SK-N-SH (cell line): ENCODE measurements around the gene OBI1. TPM values are rescaled to one million over a fixed set of nuclear protein-coding genes. Genes with fewer than 3 reads are reported as not detected.

Source experiments
- CTCF ChIA-PET: fragments of 300-600, 350-600 bp; formaldehyde crosslinking; extraction: SDS; loops from one replicate; lab custom pipeline; 2021; lab: Yijun Ruan, JAX
- POLR2A ChIA-PET: fragments of 350-600 bp; sonication (Branson Sonifier 250); formaldehyde crosslinking; extraction: SDS; loops from one replicate; lab custom pipeline; 2020; ENCODE audit warnings: antibody characterized with exemption, inconsistent platforms; lab: Yijun Ruan, JAX
- DNase-seq: peaks from one replicate; pipeline ENCODE4 v3.0.0; 2012
- H2AFZ ChIP-seq: fragments of 200-600 bp; sonication (generic); 2 replicates; pipeline ENCODE4 v1.8.1; 2016; ENCODE audit warnings: antibody characterized with exemption, mild to moderate bottlenecking, low read depth
- H3F3A ChIP-seq: fragments of 200-600 bp; sonication (generic); replicated peaks from 2 replicates; pipeline ENCODE3; 2016; ENCODE audit warnings: antibody characterized with exemption, mild to moderate bottlenecking; ENCODE audit not compliant: insufficient read depth
- H3K27ac ChIP-seq, 2 experiments: fragments of 200-500 bp in 1 of 2; fragments of 200-600 bp in 1 of 2; sonication (Bioruptor generic) in 1 of 2; sonication (generic), shearing (Covaris generic) in 1 of 2; 2 replicates each; pipeline versions ENCODE4 v1.5.1 to v1.6.1; 2014 to 2016; ENCODE audit warnings: low read depth in 2 of 2, inconsistent platforms in 1 of 2, low read length in 1 of 2, mild to moderate bottlenecking in 1 of 2, mixed read lengths in 1 of 2
- H3K27me3 ChIP-seq: fragments of 200-600 bp; sonication (generic), shearing (Covaris generic); 2 replicates; pipeline ENCODE4 v1.6.1; 2016; ENCODE audit warnings: mixed run types; ENCODE audit not compliant: insufficient read depth
- H3K36me3 ChIP-seq, 2 experiments: fragments of 200-500 bp in 1 of 2; fragments of 200-600 bp in 1 of 2; sonication (Bioruptor generic) in 1 of 2; sonication (generic) in 1 of 2; replicated peaks in 1 of 2; 2 replicates each; pipeline versions ENCODE3 to v1.5.1; 2014 to 2016; ENCODE audit warnings: low read length in 1 of 2, mild to moderate bottlenecking in 1 of 2; ENCODE audit not compliant: insufficient read depth in 2 of 2, control insufficient read depth in 1 of 2
- H3K4me1 ChIP-seq, 2 experiments: fragments of 200-500 bp in 1 of 2; fragments of 200-600 bp in 1 of 2; sonication (Bioruptor generic) in 1 of 2; sonication (generic), shearing (Covaris generic) in 1 of 2; 2 replicates each; pipeline versions ENCODE4 v1.5.1 to v1.6.1; 2014 to 2016; ENCODE audit warnings: low read depth in 1 of 2, low read length in 1 of 2, mixed run types in 1 of 2; ENCODE audit not compliant: insufficient read depth in 2 of 2, control insufficient read depth in 1 of 2
- H3K4me2 ChIP-seq: fragments of 200-600 bp; sonication (generic), shearing (Covaris generic); 2 replicates; pipeline ENCODE4 v1.6.1; 2017; ENCODE audit warnings: mixed run types
- H3K4me3 ChIP-seq, 2 experiments: fragments of 200-500 bp in 1 of 2; fragments of 200-600 bp in 1 of 2; sonication (Bioruptor generic) in 1 of 2; sonication (generic), shearing (Covaris generic) in 1 of 2; 2 replicates each; pipeline versions ENCODE4 v1.5.1 to v1.8.1; 2014 to 2016; ENCODE audit warnings: low read depth in 2 of 2, inconsistent platforms in 1 of 2, low read length in 1 of 2, mild to moderate bottlenecking in 1 of 2, mixed read lengths in 1 of 2, moderate library complexity in 1 of 2
- H3K79me2 ChIP-seq: fragments of 200-600 bp; sonication (generic); 2 replicates; pipeline ENCODE4 v1.8.1; 2017; ENCODE audit warnings: mild to moderate bottlenecking; ENCODE audit not compliant: insufficient read depth
- H3K9ac ChIP-seq: fragments of 200-600 bp; sonication (generic); 2 replicates; pipeline ENCODE4 v1.6.1; 2017; ENCODE audit warnings: mixed run types
- H3K9me2 ChIP-seq: fragments of 200-600 bp; sonication (generic); 2 replicates; pipeline ENCODE4 v1.6.1; 2017; ENCODE audit warnings: mixed run types
- H3K9me3 ChIP-seq: fragments of 200-600 bp; sonication (generic); 2 replicates; pipeline ENCODE4 v1.6.1; 2017; ENCODE audit warnings: mixed run types, mild to moderate bottlenecking, moderate library complexity
- H4K20me1 ChIP-seq: fragments of 200-600 bp; sonication (generic); 2 replicates; pipeline ENCODE4 v1.6.1; 2017; ENCODE audit warnings: mild to moderate bottlenecking, mixed run types; ENCODE audit not compliant: insufficient read depth
- ELF1 ChIP-seq: IDR thresholded peaks from 2 replicates; pipeline ENCODE4 v1.4.0; 2012
- EP300 ChIP-seq, 2 experiments: IDR thresholded peaks; 2 replicates each; pipeline versions ENCODE4 v1.4.0 to v1.6.1; 2012; ENCODE audit warnings: borderline replicate concordance in 1 of 2, low read depth in 1 of 2, low read length in 1 of 2
- FOSL2 ChIP-seq: IDR thresholded peaks from 2 replicates; pipeline ENCODE4 v1.4.0; 2012; ENCODE audit warnings: low read depth, mild to moderate bottlenecking, moderate library complexity, borderline replicate concordance
- FOXJ3 ChIP-seq: sonication (generic); formaldehyde crosslinking; IDR thresholded peaks from 2 replicates; pipeline ENCODE4 v1.5.1; 2020; ENCODE audit warnings: mild to moderate bottlenecking, missing genetic modification reagents
- GATA2 ChIP-seq: sonication (generic); formaldehyde crosslinking; IDR thresholded peaks from 2 replicates; pipeline ENCODE4 v1.5.0; 2020; ENCODE audit warnings: mild to moderate bottlenecking, missing genetic modification reagents
- MXI1 ChIP-seq: IDR thresholded peaks from 2 replicates; pipeline ENCODE4 v1.6.1; 2012; ENCODE audit warnings: mild to moderate bottlenecking, low read depth, low read length, improper control_type of control experiment
- NFIC ChIP-seq: IDR thresholded peaks from 2 replicates; pipeline ENCODE4 v1.4.0; 2012; ENCODE audit warnings: borderline replicate concordance
- NRF1 ChIP-seq: IDR thresholded peaks from 2 replicates; pipeline ENCODE4 v1.6.1; 2012; ENCODE audit warnings: low read depth, mild to moderate bottlenecking, low read length
- POLR2AphosphoS5 ChIP-seq: IDR thresholded peaks from 2 replicates; pipeline ENCODE4 v1.6.1; 2012; ENCODE audit warnings: low read depth, low read length
- RFX5 ChIP-seq: IDR thresholded peaks from 2 replicates; pipeline ENCODE4 v1.6.1; 2012; ENCODE audit warnings: mild to moderate bottlenecking, improper control_type of control experiment, low read length
- TCF12 ChIP-seq: IDR thresholded peaks from 2 replicates; pipeline ENCODE4 v1.4.0; 2012
- TEAD4 ChIP-seq: IDR thresholded peaks from 2 replicates; pipeline ENCODE4 v1.4.0; 2012; ENCODE audit warnings: mild to moderate bottlenecking, borderline replicate concordance; ENCODE audit not compliant: insufficient read depth
- WGBS: methylation state at CpG from one replicate; pipeline ENCODE4 v1.1.6; 2017; ENCODE audit warnings: low lambda C conversion rate; 5-methylcytosine and 5-hydroxymethylcytosine counted together
- polyA plus RNA-seq, 3 experiments: library from polyadenylated mRNA; depleted of rRNA; stranded (reverse); fragments of >200 nt; gene quantifications; 2 replicates each; pipeline ENCODE4 v1.2.3, GENCODE V29; 2012
- TF ChIP-seq, protein P1 (sequence below): fragments of 150-350 bp; IDR thresholded peaks from 2 replicates; pipeline ENCODE4 v1.6.1; 2017; ENCODE audit warnings: antibody characterized with exemption, low read length, low read depth, borderline replicate concordance
- TF ChIP-seq, protein P2 (sequence below): IDR thresholded peaks from 2 replicates; pipeline ENCODE4; 2012
- TF ChIP-seq, protein P3 (sequence below): IDR thresholded peaks from 2 replicates; pipeline ENCODE4 v1.6.1; 2012; ENCODE audit warnings: mild to moderate bottlenecking, low read depth, low read length, moderate library complexity

Gene OBI1
- polyA plus RNA-seq, 1 of the 3 experiments (the other 2 are of a cell fraction), result 1.8 TPM

DNA sequence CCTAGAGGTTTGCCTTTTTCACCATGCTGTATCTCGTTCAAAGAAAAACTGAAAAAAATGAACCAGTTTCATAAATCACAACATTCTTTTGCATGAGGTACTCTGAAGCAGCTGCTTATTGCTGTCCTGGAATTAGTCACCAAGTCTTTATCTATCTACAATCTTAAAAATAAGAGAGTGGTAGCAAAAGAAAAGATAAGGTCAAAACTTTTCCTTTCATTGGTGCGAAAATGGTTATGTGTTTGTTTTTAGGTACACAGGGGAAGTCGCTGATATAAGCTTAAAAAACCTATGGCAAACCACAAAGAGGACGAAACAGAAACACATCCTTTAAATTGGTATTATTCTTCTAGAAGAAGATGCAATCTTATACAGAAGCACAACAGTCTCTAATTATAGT, 20.7 kb downstream of the OBI1 start (continued):
- TF ChIP-seq FOSL2 (no peak), NFIC (no peak), ELF1 (no peak), NRF1 (no peak), TCF12 (no peak), FOXJ3 (CRISPR knock-in tag) (no peak), POLR2AphosphoS5 (no peak)
- TF ChIP-seq, protein P1, sequence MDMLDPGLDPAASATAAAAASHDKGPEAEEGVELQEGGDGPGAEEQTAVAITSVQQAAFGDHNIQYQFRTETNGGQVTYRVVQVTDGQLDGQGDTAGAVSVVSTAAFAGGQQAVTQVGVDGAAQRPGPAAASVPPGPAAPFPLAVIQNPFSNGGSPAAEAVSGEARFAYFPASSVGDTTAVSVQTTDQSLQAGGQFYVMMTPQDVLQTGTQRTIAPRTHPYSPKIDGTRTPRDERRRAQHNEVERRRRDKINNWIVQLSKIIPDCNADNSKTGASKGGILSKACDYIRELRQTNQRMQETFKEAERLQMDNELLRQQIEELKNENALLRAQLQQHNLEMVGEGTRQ, result no peak
- TF ChIP-seq, protein P2, sequence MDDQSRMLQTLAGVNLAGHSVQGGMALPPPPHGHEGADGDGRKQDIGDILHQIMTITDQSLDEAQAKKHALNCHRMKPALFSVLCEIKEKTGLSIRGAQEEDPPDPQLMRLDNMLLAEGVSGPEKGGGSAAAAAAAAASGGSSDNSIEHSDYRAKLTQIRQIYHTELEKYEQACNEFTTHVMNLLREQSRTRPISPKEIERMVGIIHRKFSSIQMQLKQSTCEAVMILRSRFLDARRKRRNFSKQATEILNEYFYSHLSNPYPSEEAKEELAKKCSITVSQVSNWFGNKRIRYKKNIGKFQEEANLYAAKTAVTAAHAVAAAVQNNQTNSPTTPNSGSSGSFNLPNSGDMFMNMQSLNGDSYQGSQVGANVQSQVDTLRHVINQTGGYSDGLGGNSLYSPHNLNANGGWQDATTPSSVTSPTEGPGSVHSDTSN, result no peak
- TF ChIP-seq, protein P3, sequence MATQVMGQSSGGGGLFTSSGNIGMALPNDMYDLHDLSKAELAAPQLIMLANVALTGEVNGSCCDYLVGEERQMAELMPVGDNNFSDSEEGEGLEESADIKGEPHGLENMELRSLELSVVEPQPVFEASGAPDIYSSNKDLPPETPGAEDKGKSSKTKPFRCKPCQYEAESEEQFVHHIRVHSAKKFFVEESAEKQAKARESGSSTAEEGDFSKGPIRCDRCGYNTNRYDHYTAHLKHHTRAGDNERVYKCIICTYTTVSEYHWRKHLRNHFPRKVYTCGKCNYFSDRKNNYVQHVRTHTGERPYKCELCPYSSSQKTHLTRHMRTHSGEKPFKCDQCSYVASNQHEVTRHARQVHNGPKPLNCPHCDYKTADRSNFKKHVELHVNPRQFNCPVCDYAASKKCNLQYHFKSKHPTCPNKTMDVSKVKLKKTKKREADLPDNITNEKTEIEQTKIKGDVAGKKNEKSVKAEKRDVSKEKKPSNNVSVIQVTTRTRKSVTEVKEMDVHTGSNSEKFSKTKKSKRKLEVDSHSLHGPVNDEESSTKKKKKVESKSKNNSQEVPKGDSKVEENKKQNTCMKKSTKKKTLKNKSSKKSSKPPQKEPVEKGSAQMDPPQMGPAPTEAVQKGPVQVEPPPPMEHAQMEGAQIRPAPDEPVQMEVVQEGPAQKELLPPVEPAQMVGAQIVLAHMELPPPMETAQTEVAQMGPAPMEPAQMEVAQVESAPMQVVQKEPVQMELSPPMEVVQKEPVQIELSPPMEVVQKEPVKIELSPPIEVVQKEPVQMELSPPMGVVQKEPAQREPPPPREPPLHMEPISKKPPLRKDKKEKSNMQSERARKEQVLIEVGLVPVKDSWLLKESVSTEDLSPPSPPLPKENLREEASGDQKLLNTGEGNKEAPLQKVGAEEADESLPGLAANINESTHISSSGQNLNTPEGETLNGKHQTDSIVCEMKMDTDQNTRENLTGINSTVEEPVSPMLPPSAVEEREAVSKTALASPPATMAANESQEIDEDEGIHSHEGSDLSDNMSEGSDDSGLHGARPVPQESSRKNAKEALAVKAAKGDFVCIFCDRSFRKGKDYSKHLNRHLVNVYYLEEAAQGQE, result no peak

DNA sequence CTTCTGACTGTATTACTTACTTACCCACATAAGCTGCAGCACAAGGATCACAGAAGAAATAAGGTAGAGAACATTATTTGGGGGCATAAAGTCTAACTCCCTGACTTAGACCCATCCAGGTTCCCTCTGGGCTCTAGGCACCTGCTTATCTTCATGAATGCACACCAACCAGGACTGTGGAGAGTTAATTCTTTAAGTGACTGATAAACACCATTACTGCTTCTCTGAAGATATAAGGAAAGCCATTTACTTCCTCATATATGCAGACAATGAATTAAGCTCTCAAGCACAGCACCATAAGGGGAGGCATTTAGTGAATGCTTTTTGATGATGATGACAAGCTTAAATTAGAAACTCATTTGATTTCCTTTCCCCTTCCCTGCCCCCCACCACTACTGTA, 22.5 kb downstream of the OBI1 start:
- POLR2A ChIA-PET, result interaction anchor here (0.7 kb wide), 1 partner anchor 250 kb away, joined by 3 read pairs; no protein-coding TSS in a partner anchor
- TF ChIP-seq RFX5, result no peak

DNA sequence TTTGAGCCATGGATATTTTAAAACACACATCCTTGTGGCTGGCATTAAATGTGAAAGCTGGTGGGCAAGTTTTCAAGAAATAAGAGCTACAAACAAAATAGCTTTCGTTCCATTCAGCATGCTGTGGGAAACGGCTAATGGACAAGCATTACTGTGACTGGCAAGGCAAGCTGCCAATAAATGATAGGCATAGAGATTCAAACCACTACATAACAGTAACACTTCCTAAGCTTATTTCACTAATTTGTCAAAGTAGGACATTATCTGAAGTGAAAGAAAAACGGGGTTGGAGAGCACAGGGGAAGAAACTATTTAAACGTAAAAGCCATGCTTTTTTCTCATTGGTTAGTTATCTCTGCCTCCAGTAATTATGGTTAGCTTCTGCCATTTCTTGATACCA, 26.0 kb downstream of the OBI1 start:
- Histone ChIP-seq H3K27me3 (no peaks in the 10 kb centered on the region), H3K36me3 (peaks cover 34 to 68% of the 10 kb centered on the region in 2 experiments), H3K79me2 (no peaks in the 10 kb centered on the region), H3K9ac (no peak overlapping the region), H3K4me1 (no peaks in the 10 kb centered on the region), H3F3A (no peaks in the 10 kb centered on the region), H3K9me3 (no peaks in the 10 kb centered on the region), H2AFZ (no peak overlapping the region), H4K20me1 (no peaks in the 10 kb centered on the region), H3K4me3 (no peak overlapping the region)
- DNase-seq, result no peak
- ChIA-PET POLR2A (no interaction called here), CTCF (interaction anchor here (0.7 to 1.5 kb wide), 3 partner anchors 12 to 13 kb away, joined by 3 to 6 read pairs (median 4); no protein-coding TSS in a partner anchor)
- whole genome bisulfite sequencing, result 95% methylated on average over 4 of the region's 4 CpGs
- TF ChIP-seq FOXJ3 (CRISPR knock-in tag), result no peak
- no peak for TF ChIP-seq NRF1
- TF ChIP-seq RFX5, result no peak
- no peak for TF ChIP-seq POLR2AphosphoS5
- TF ChIP-seq GATA2 (CRISPR knock-in tag), result no peak
- no peak for TF ChIP-seq TEAD4
- no peak for TF ChIP-seq FOSL2
- TF ChIP-seq MXI1, result no peak
- no peak for TF ChIP-seq NFIC
- no peak for TF ChIP-seq EP300 (IDR thresholded peaks at IDR 0.05; ENCODE audit: borderline replicate concordance in 1 of 2, low read depth in 1 of 2, low read length in 1 of 2)
- TF ChIP-seq TCF12, result no peak
- TF ChIP-seq, all 33 proteins: peak for 0
- H3K4me2 ChIP-seq, result no peak overlapping the region
- no peaks in the 10 kb centered on the region for H3K9me2 ChIP-seq
- no peak overlapping the region for H3K27ac ChIP-seq

More for the DNA sequence above, 22.5 kb downstream of the OBI1 start:
- Histone ChIP-seq H3K4me3 (no peak overlapping the region), H3K9ac (no peak overlapping the region), H3K27ac (no peak overlapping the region), H3K4me1 (no peaks in the 10 kb centered on the region), H3K9me2 (no peaks in the 10 kb centered on the region), H4K20me1 (no peaks in the 10 kb centered on the region), H3F3A (peaks cover 4% of the 10 kb centered on the region), H3K27me3 (no peaks in the 10 kb centered on the region), H3K9me3 (no peaks in the 10 kb centered on the region), H3K36me3 (peaks cover 50 to 68% of the 10 kb centered on the region in 2 experiments), H3K79me2 (no peaks in the 10 kb centered on the region; the same call in 1 of the 2 replicates), H2AFZ (no peak overlapping the region), H3K4me2 (no peak overlapping the region)
- CTCF ChIA-PET, result no interaction called here
- no peak for DNase-seq
